Endodermal cell (in vitro differentiated cells): ENCODE results near the gene FRY. TPM values are rescaled to one million over a fixed set of nuclear protein-coding genes. Genes with fewer than 3 reads are reported as not detected.

Experiments
- DNase-seq: peaks from one replicate; pipeline ENCODE4 v3.0.0-alpha.2; 2017
- H3K27ac ChIP-seq: 2 replicates; pipeline ENCODE4 v1.5.1; 2013; ENCODE audit warnings: mild to moderate bottlenecking, low read depth, low read length, moderate library complexity
- H3K27me3 ChIP-seq: 2 replicates; pipeline ENCODE4 v1.6.1; 2013; ENCODE audit warnings: mild to moderate bottlenecking, low read length, moderate library complexity; ENCODE audit not compliant: insufficient read depth, control insufficient read depth, poor library complexity, severe bottlenecking
- H3K36me3 ChIP-seq: 2 replicates; pipeline ENCODE4 v1.7.0; 2013; ENCODE audit warnings: mild to moderate bottlenecking, low read length, moderate library complexity; ENCODE audit not compliant: control insufficient read depth, insufficient read depth
- H3K4me1 ChIP-seq: one replicate; pipeline ENCODE4 v1.7.0; 2013; ENCODE audit warnings: low read length; ENCODE audit not compliant: control insufficient read depth, insufficient read depth
- H3K4me3 ChIP-seq: 2 replicates; pipeline ENCODE4 v1.5.1; 2013; ENCODE audit warnings: mild to moderate bottlenecking, low read length, moderate library complexity
- H3K9ac ChIP-seq: 2 replicates; pipeline ENCODE4 v1.6.1; 2013; ENCODE audit warnings: mild to moderate bottlenecking, low read length, moderate library complexity; ENCODE audit not compliant: poor library complexity, severe bottlenecking; ENCODE audit errors: extremely low read depth
- H3K9me3 ChIP-seq: 2 replicates; pipeline ENCODE4 v1.6.1; 2013; ENCODE audit warnings: mild to moderate bottlenecking, low read length, moderate library complexity; ENCODE audit not compliant: control insufficient read depth
- H3K27ac Mint-ChIP-seq: 2 replicates; pipeline ENCODE4 v1.8.0; 2020; ENCODE audit warnings: mixed read lengths
- H3K27me3 Mint-ChIP-seq: 2 replicates; pipeline ENCODE4 v1.8.0; 2021; ENCODE audit warnings: mild to moderate bottlenecking, mixed read lengths; ENCODE audit not compliant: insufficient read depth
- H3K36me3 Mint-ChIP-seq: 2 replicates; pipeline ENCODE4 v1.8.0; 2020; ENCODE audit warnings: low read depth, mixed read lengths
- H3K4me1 Mint-ChIP-seq: 2 replicates; pipeline ENCODE4 v1.8.0; 2020; ENCODE audit warnings: mixed read lengths
- H3K4me3 Mint-ChIP-seq: 2 replicates; pipeline ENCODE4 v1.8.0; 2020; ENCODE audit warnings: mild to moderate bottlenecking, moderate library complexity, mixed read lengths
- H3K9me3 Mint-ChIP-seq: 2 replicates; pipeline ENCODE4 v1.8.0; 2020; ENCODE audit warnings: mild to moderate bottlenecking, mixed read lengths
- CTCF ChIP-seq: fragments of 200-600 bp; sonication (generic); conservative IDR thresholded peaks from 2 replicates; pipeline ENCODE4 v1.5.0; 2021; ENCODE audit warnings: antibody characterized with exemption, mild to moderate bottlenecking
- WGBS, 2 experiments: methylation state at CpG; one replicate each; pipeline versions ENCODE4 v1.1.5 to v1.1.7; 2013; ENCODE audit warnings: missing lambda C conversion rate in 2 of 2, mixed read lengths in 1 of 2; ENCODE audit not compliant: insufficient coverage in 1 of 2, insufficient read length in 1 of 2; 5-methylcytosine and 5-hydroxymethylcytosine counted together
- total RNA-seq, 2 donors: library from RNA; stranded (reverse); fragmentation: NEBNext Ultra II Directional in 1 of 2; extraction: Animal tissue kit (Norgen Biotek cat#: 25700) in 1 of 2; gene quantifications; 2 replicates in 1 of 2; 3 replicates in 1 of 2; pipeline ENCODE4 v1.2.1, GENCODE V29; 2021

Gene FRY
- total RNA-seq, 2 donors from 2014 or later, result 20.1 to 30.8 TPM

GRCh38 chr13:32162395-32163005 lies 130.9 kb downstream of the FRY start:
- Histone ChIP-seq H3K4me3 (no peak overlapping the region), H3K9ac (no peak overlapping the region), H3K9me3 (no peaks in the 10 kb centered on the region), H3K27ac (no peak overlapping the region), H3K4me1 (peaks cover 7% of the 10 kb centered on the region), H3K36me3 (no peaks in the 10 kb centered on the region), H3K27me3 (no peaks in the 10 kb centered on the region)
- peaks cover 24% of the 10 kb centered on the region for H3K36me3 Mint-ChIP-seq
- no peak overlapping the region for H3K4me3 Mint-ChIP-seq
- no peaks in the 10 kb centered on the region for H3K27me3 Mint-ChIP-seq
- TF ChIP-seq CTCF, result no peak
- no peaks in the 10 kb centered on the region for H3K9me3 Mint-ChIP-seq
- no peak overlapping the region for H3K27ac Mint-ChIP-seq
- H3K4me1 Mint-ChIP-seq, result peaks cover 12% of the 10 kb centered on the region
- no peak for DNase-seq
- 93% methylated on average over 3 to 5 of the region's 5 CpGs for WGBS, 2 experiments

- Histone ChIP-seq H3K4me1 (peaks cover 18% of the 10 kb centered on the region), H3K9ac (no peak overlapping the region), H3K36me3 (no peaks in the 10 kb centered on the region), H3K9me3 (no peaks in the 10 kb centered on the region), H3K27me3 (no peaks in the 10 kb centered on the region), H3K27ac (no peak overlapping the region), H3K4me3 (no peak overlapping the region)
- H3K27ac Mint-ChIP-seq, result peak overlapping the region; percentile 79
- peaks cover 20% of the 10 kb centered on the region for H3K36me3 Mint-ChIP-seq
- no peaks in the 10 kb centered on the region for H3K27me3 Mint-ChIP-seq
- peak; percentile 81 for DNase-seq
- WGBS, 2 experiments, result 47 to 65% methylated on average over 2 of the region's 4 CpGs
- H3K9me3 Mint-ChIP-seq, result no peaks in the 10 kb centered on the region
- no peak overlapping the region for H3K4me3 Mint-ChIP-seq
- peaks cover 33% of the 10 kb centered on the region for H3K4me1 Mint-ChIP-seq
- peak; percentile 90 for TF ChIP-seq CTCF
Observed at GRCh38 chr13:32164622-32165268, 133.2 kb downstream of the FRY start.

GRCh38 chr13:32165796-32166195 lies 134.2 kb downstream of the FRY start:
- H3K27ac Mint-ChIP-seq, result no peak overlapping the region
- H3K36me3 Mint-ChIP-seq, result peaks cover 20% of the 10 kb centered on the region
- Histone ChIP-seq H3K9me3 (no peaks in the 10 kb centered on the region), H3K9ac (no peak overlapping the region), H3K4me1 (peaks cover 21% of the 10 kb centered on the region), H3K36me3 (no peaks in the 10 kb centered on the region), H3K27me3 (no peaks in the 10 kb centered on the region), H3K4me3 (no peak overlapping the region), H3K27ac (no peak overlapping the region)
- H3K4me3 Mint-ChIP-seq, result no peak overlapping the region
- no peak for TF ChIP-seq CTCF
- H3K4me1 Mint-ChIP-seq, result peaks cover 37% of the 10 kb centered on the region
- H3K27me3 Mint-ChIP-seq, result no peaks in the 10 kb centered on the region
- no peak for DNase-seq
- no peaks in the 10 kb centered on the region for H3K9me3 Mint-ChIP-seq
- WGBS, 2 experiments, result 91 to 92% methylated on average over 5 of the region's 5 CpGs
